Measurements from ENCODE around the gene LENG8.
A peak's percentile ranks its signal among the peaks of the same experiment; 100 is the strongest.
"Not testable (repeated sequence)": the region's sequence is repeated elsewhere in the genome, so short reads cannot be mapped to it uniquely, and the experiment has no call there.

LENG8 gene

DNA sequence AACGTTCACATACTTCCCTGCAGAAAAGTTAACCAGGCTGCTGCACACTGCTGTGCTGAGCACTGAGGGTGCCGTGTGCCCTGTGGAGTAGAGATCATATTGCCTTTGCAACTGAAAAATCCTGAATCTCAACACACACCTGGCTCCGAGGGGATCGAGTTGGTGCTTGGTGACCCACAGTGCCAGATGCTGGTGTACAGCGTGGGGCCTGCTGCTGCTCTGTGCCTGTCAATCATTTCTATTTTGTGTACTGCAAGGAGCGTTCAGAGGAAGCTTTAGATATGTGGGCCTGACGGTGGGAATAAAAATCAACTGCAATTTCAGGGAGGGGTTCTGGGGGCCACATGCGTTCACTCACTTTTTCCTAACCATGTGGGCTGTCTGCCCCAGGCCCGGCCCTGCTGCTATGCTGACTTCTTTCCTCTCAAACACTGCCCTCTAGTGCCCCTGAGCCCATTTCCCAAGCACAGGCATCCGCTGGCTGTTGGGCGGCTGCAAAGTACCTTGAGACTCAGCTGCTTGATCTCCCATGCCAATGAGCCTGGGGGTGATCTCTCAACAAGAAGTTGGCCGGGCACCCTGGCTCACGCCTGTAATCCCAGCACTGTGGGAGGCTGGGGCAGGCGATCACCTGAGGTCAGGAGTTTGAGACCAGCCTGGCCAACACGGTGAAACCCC lies 9.7 kb upstream of the LENG8 start:
- no peaks in the 10 kb centered on the region for H3F3A ChIP-seq (ENCODE audit: insufficient read depth, low read length)
- H3K4me3 ChIP-seq (ENCODE audit: low read length): no peak overlapping the region
- H3K27me3 ChIP-seq (replicated peaks; ENCODE audit: insufficient read depth, low read length): no peaks in the 10 kb centered on the region
- no peak overlapping the region for H3K4me2 ChIP-seq (ENCODE audit: low read depth, low read length)
- DNase-seq: no peak
- H3K27ac ChIP-seq (ENCODE audit: low read length): no peak overlapping the region
- no peak for TF ChIP-seq EZH2phosphoT487 (IDR thresholded peaks at IDR 0.05; ENCODE audit: low read length)
- TF ChIP-seq, protein P1, sequence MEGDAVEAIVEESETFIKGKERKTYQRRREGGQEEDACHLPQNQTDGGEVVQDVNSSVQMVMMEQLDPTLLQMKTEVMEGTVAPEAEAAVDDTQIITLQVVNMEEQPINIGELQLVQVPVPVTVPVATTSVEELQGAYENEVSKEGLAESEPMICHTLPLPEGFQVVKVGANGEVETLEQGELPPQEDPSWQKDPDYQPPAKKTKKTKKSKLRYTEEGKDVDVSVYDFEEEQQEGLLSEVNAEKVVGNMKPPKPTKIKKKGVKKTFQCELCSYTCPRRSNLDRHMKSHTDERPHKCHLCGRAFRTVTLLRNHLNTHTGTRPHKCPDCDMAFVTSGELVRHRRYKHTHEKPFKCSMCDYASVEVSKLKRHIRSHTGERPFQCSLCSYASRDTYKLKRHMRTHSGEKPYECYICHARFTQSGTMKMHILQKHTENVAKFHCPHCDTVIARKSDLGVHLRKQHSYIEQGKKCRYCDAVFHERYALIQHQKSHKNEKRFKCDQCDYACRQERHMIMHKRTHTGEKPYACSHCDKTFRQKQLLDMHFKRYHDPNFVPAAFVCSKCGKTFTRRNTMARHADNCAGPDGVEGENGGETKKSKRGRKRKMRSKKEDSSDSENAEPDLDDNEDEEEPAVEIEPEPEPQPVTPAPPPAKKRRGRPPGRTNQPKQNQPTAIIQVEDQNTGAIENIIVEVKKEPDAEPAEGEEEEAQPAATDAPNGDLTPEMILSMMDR (IDR thresholded peaks at IDR 0.05; ENCODE audit: low read length): peak; percentile 12
- H4K20me1 ChIP-seq (ENCODE audit: insufficient read depth, low read length): no peaks in the 10 kb centered on the region
- no peaks in the 10 kb centered on the region for H3K79me2 ChIP-seq (ENCODE audit: low read length)
- no peaks in the 10 kb centered on the region for H3K9me2 ChIP-seq (replicated peaks; ENCODE audit: insufficient read depth, low read length)
- H3K9ac ChIP-seq (ENCODE audit: low read length): no peak overlapping the region
- no peak overlapping the region for H2AFZ ChIP-seq (ENCODE audit: low read length)
- no peaks in the 10 kb centered on the region for H3K9me3 ChIP-seq (replicated peaks; ENCODE audit: insufficient read depth, low read length)
- no peaks in the 10 kb centered on the region for H3K4me1 ChIP-seq (ENCODE audit: low read length)
- no peaks in the 10 kb centered on the region for H3K36me3 ChIP-seq (replicated peaks; ENCODE audit: insufficient read depth, low read length)

DNA sequence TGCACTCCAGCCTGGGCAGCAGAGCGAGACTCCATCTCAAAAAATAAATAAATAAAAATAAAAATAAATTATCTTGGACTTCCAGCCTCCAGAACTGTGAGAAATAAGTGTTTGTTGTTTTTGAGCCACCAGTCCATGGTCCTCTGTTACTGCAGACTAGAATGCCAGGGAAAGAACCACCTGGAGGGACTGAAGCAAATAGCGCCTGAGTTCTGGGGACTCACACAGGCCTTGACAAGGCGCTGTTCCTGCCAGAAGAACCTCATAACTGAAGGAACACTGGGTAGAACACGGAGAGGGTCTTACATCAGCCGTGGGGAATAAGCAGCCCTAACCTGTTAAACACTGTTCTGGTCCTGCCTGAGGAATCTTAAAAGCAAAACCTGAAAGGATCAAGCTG lies 8.4 kb upstream of the LENG8 start:
- no peaks in the 10 kb centered on the region for H4K20me1 ChIP-seq (ENCODE audit: insufficient read depth, low read length)

DNA sequence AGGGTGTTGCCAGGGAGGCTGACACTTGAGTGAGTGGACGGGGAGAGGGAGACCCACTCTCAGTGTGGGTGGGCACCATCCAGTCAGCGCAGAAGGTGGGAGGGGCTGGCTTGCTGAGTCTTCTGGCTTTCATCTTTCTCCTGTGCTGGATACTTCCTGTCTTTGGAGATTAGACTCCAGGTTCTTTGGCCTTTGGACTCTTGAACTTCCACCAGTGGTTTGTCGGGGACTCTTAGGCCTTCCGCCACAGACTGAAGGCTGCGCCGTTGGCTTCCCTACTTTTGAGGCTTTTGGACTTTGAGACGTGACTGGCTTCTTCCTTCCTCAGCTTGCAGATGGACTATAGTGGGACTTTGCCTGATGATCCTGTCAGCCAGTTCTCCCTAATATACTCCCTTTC lies 4.3 kb upstream of the LENG8 start:
- Histone ChIP-seq H3K4me3 (ENCODE audit: low read length) (no peak overlapping the region), H3K79me2 (ENCODE audit: low read length) (peaks cover 27% of the 10 kb centered on the region), H3K27me3 (replicated peaks; ENCODE audit: insufficient read depth, low read length) (no peaks in the 10 kb centered on the region), H4K20me1 (ENCODE audit: insufficient read depth, low read length) (no peaks in the 10 kb centered on the region; the same call in 1 of the 2 replicates), H3K27ac (ENCODE audit: low read length) (no peak overlapping the region), H3K9me3 (replicated peaks; ENCODE audit: insufficient read depth, low read length) (no peaks in the 10 kb centered on the region), H3K36me3 (replicated peaks; ENCODE audit: insufficient read depth, low read length) (no peaks in the 10 kb centered on the region), H3K4me2 (ENCODE audit: low read depth, low read length) (no peak overlapping the region), H3F3A (ENCODE audit: insufficient read depth, low read length) (no peaks in the 10 kb centered on the region), H3K9me2 (replicated peaks; ENCODE audit: insufficient read depth, low read length) (no peaks in the 10 kb centered on the region), H3K9ac (ENCODE audit: low read length) (no peak overlapping the region), H2AFZ (ENCODE audit: low read length) (no peak overlapping the region), H3K4me1 (ENCODE audit: low read length) (peaks cover 3% of the 10 kb centered on the region; the same call in 1 of the 2 replicates)
- TF ChIP-seq EZH2 (optimal IDR thresholded peaks at IDR 0.05; ENCODE audit: low read depth, low read length) (no peak), EZH2phosphoT487 (IDR thresholded peaks at IDR 0.05; ENCODE audit: low read length) (no peak)
- TF ChIP-seq, protein P1 (IDR thresholded peaks at IDR 0.05; ENCODE audit: low read length): no peak
- no peak for DNase-seq

More for the DNA sequence above, 8.4 kb upstream of the LENG8 start:
- H3K9ac ChIP-seq (ENCODE audit: low read length): no peak overlapping the region
- H3K27me3 ChIP-seq (replicated peaks; ENCODE audit: insufficient read depth, low read length): no peaks in the 10 kb centered on the region
- no peaks in the 10 kb centered on the region for H3K36me3 ChIP-seq (replicated peaks; ENCODE audit: insufficient read depth, low read length)
- no peaks in the 10 kb centered on the region for H3F3A ChIP-seq (ENCODE audit: insufficient read depth, low read length)
- no peak overlapping the region for H3K4me2 ChIP-seq (ENCODE audit: low read depth, low read length)
- no peak overlapping the region for H3K27ac ChIP-seq (ENCODE audit: low read length)
- TF ChIP-seq, protein P1 (IDR thresholded peaks at IDR 0.05; ENCODE audit: low read length): no peak
- TF ChIP-seq EZH2 (optimal IDR thresholded peaks at IDR 0.05; ENCODE audit: low read depth, low read length): no peak
- TF ChIP-seq EZH2phosphoT487 (IDR thresholded peaks at IDR 0.05; ENCODE audit: low read length): no peak
- no peaks in the 10 kb centered on the region for H3K79me2 ChIP-seq (ENCODE audit: low read length)
- no peak overlapping the region for H2AFZ ChIP-seq (ENCODE audit: low read length)
- DNase-seq: no peak
- H3K4me1 ChIP-seq (ENCODE audit: low read length): no peaks in the 10 kb centered on the region
- H3K9me2 ChIP-seq (replicated peaks; ENCODE audit: insufficient read depth, low read length): no peaks in the 10 kb centered on the region
- H3K4me3 ChIP-seq (ENCODE audit: low read length): no peak overlapping the region
- H3K9me3 ChIP-seq (replicated peaks; ENCODE audit: insufficient read depth, low read length): no peaks in the 10 kb centered on the region

DNA sequence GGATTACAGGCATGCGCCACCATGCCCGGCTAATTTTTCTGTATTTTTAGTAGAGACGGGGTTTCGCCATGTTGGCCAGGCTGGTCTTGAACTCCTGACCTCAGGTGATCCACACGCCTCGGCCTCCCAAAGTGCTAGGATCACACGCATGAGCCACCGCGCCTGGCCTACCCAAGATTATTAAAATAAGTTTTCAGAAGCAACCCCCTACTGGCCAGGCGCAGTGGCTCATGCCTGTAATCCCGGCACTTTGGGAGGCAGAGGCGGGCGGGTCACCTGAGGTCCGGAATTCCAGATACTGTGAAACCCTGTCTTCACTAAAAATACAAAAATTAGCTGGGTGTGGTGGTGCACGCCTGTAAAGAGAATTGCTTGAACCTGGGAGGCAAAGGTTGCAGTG lies 2.6 kb upstream of the LENG8 start:
- H3K4me1 ChIP-seq (ENCODE audit: low read length); H3F3A ChIP-seq (ENCODE audit: insufficient read depth, low read length); H3K27me3 ChIP-seq (replicated peaks; ENCODE audit: insufficient read depth, low read length); DNase-seq; H3K4me2 ChIP-seq (ENCODE audit: low read depth, low read length); H3K4me3 ChIP-seq (ENCODE audit: low read length); H2AFZ ChIP-seq (ENCODE audit: low read length); H3K9me3 ChIP-seq (replicated peaks; ENCODE audit: insufficient read depth, low read length); H3K36me3 ChIP-seq (replicated peaks; ENCODE audit: insufficient read depth, low read length); H3K9me2 ChIP-seq (replicated peaks; ENCODE audit: insufficient read depth, low read length); H3K9ac ChIP-seq (ENCODE audit: low read length); H3K27ac ChIP-seq (ENCODE audit: low read length): not testable (repeated sequence)
- Histone ChIP-seq H4K20me1 (ENCODE audit: insufficient read depth, low read length) (peaks cover 12% of the 10 kb centered on the region), H3K79me2 (ENCODE audit: low read length) (peaks cover 44% of the 10 kb centered on the region)
